DMS114 treated with DMSO at 0.1 percent for 48 hours (cell line): ENCODE data around the gene HKDC1.
"Not testable (repeated sequence)": the region's sequence is repeated elsewhere in the genome, so short reads cannot be mapped to it uniquely, and the experiment has no call there.

Experiments used
- DNase-seq: peaks from one replicate; lab custom pipeline; 2025; ENCODE audit not compliant: unreplicated experiment; lab: John Stamatoyannopoulos, UW

HKDC1 gene

DNA sequence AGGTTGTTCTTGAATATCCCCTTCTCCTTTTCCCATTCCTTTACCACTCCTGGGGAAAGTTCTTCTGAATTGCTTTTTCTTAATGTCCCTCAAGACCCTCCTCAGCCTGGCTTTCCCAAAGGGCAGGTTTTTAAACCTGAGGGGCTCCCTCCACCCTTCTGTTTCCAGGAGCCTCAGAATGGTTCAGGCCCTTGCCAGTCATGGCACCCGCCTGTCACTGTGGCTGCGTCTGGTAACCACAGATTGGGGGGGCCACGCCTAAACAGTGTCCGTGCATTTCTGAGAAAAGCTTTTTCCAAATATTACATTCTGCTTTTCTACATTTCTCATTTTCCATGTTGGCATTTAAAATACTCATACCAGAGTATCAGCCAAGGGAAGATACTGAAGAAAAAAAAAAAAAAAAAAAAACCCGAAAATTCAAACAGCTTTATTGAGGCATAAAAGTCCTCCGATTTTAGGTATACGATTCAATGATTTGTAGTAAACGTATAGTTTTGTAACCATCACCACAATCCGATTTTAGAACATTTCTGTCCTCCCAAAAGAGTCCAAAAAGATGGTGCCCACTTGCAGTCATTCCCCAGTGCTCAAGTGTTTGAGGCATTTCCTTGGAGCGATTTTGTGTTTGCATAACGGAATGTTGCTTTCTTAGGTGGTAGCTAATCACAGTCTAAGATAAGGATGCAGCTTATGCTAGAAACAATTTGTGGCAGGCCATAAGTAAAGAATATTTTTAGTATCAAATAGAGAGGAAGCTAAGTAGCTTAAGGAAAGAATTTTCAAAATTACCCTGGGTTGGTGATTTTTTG, 22.1 kb downstream of the HKDC1 start:
- no peak for DNase-seq

DNA sequence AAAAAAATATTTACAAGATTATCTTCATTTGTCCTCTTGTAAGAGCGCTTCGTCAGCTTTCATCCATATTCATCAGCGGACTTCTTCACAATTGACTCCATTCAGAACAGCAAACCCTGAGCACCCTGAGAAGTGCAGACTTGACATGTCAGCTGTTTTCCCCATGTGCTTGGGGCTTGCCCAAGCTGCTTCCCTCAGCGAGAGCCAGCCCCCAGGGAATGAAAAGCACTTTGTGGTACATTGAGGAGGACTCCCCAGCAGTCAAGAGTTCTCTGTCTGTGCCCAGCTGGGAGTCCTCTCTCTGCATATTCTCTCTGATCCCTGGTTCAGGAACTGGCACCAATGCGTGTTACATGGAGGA, 22.7 kb downstream of the HKDC1 start:
- no peak for DNase-seq

DNA sequence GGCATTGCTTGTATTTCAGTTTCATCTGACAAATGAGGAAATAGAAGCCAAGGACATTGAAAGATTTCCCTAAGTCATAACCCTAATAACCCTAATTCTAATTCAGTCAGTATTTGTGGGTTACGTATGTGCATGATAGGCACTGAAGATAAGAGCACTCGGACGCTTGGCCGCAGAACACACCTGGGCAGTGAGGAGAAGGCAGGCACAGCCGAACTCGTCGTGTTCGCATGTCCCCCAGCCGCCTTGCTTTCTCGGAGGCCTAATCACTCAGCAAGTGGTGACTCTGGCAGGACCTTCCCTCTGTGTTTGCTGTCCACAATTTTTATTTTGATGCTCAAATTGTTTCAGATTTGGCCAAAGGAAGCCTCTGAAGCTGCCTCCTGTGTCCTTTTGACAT, 23.7 kb downstream of the HKDC1 start:
- no peak for DNase-seq

DNA sequence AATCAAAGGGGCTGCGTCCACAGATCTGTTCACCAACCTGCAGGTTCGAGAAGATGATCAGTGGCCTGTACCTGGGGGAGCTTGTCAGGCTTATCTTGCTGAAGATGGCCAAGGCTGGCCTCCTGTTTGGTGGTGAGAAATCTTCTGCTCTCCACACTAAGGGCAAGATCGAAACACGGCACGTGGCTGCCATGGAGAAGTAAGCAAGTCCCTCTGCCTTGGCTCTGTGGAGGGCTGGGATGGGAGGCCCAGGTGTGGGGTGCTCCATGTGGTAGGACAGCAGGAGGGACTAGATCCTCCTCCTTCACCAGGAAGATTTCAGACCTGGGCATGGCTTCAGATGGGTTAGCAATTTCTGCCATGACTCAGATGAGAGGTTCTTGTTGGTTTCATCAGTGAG, 25.9 kb downstream of the HKDC1 start:
- DNase-seq, result no peak

DNA sequence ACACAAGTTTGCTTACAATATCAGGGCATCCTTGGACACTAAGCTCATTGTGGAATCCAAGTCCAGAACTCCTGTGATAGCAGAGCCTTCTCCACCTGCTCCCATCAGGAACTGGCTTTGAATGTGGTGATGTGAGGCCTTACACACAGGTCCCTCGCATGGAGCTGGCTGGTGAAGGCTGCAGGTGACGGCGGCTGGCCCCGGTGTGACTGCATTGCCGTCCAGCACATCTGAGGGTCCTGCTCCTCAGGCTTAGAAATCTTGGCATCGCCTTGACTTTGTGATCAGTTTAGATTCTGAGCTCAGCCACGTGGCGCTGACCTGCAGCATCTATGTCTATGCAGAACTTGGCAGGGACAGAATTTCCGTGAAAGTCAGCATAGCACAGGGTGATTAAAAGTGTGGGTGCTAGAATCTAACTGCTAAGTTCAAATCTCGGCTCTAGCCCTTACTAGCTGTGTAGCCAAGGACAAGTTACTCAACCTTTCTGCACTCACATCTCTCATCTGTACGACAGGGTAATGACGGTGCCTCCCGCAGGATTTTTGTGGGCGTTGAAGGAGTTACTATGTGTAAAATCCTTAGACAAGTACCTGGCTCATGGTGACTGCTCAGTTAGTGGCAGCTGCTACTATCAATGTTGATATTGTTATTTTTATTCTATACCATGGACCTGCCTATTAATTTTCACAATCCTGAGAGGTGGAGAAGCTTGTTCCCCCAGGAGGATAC, 26.6 kb downstream of the HKDC1 start:
- no peak for DNase-seq

DNA sequence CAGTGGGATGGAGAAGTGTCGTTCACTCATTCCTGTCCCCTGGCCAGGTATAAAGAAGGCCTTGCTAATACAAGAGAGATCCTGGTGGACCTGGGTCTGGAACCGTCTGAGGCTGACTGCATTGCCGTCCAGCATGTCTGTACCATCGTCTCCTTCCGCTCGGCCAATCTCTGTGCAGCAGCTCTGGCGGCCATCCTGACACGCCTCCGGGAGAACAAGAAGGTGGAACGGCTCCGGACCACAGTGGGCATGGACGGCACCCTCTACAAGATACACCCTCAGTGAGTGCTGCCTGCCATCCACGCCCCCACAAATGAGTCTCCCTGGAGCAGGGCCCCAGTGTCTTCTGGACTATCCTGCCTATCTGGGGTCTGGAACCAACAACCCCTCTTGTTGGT, 27.2 kb downstream of the HKDC1 start:
- no peak for DNase-seq

DNA sequence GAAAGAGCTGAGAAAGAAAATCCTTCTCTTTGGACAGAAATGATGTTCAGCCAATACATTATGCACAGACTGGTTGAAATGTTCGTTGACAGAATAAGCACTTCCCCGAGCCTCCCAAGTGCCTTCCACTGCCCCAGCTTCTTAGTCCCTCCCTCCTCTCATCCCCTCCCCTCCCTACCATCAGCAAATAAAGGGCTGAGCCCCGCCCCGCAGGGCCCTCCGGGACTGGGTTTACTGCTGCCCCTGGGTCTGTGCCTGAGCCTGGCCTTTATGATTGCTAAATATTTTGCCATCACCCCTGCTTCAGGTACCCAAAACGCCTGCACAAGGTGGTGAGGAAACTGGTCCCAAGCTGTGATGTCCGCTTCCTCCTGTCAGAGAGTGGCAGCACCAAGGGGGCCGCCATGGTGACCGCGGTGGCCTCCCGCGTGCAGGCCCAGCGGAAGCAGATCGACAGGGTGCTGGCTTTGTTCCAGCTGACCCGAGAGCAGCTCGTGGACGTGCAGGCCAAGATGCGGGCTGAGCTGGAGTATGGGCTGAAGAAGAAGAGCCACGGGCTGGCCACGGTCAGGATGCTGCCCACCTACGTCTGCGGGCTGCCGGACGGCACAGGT, 28.1 kb downstream of the HKDC1 start:
- no peak for DNase-seq

DNA sequence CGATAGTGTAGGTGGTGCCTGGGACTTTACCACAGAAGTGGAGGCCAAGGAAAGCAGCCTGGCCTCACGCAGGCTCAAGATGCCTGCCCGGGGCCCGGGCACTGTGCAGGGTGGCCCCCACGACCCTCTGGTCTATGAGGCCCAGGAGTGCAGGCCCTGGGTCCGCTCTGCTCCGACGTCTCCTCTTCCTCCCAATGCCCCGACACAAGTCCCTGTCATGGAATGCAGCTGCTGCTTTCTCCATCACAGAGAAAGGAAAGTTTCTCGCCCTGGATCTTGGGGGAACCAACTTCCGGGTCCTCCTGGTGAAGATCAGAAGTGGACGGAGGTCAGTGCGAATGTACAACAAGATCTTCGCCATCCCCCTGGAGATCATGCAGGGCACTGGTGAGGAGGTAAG, 29.9 kb downstream of the HKDC1 start:
- no peak for DNase-seq

DNA sequence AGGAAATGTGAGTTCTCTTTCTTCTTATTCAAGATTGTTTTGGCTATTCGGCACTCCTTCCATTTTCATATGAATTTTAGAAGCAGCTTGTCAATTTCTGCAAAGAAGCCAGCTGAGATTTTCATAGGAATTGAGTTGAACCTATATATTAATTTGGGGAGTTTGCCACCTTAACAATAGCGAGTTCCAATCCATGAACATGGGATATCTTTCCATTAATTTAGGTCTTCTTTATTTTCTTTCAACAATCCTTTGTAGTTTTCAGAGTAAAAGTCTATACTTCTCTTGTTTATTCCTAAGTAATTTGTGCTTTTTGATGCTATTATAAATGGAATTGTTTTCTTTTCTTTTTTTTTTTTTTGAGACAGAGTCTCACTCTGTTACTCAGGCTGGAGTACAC, 31.3 kb downstream of the HKDC1 start:
- DNase-seq, result not testable (repeated sequence)

DNA sequence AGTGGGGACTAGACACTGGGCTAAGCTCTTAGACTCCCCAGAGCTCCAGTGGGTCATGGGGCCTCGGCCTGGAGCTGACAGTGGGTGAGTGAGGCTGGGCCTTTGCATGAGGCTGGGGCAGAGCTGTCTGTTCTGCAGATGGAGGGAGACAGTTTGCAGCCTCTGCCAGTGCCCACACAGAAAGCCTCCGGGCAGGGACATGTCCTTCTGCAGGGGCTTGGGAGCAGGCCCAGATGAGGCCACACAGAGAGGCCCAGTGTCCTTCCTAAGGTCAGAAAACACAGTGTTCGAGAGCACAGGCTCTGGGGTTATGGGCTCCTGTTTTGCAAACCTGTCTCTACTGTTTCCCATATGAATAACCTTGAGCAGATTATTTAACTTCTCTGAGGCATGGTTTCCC, 33.0 kb downstream of the HKDC1 start:
- no peak for DNase-seq

DNA sequence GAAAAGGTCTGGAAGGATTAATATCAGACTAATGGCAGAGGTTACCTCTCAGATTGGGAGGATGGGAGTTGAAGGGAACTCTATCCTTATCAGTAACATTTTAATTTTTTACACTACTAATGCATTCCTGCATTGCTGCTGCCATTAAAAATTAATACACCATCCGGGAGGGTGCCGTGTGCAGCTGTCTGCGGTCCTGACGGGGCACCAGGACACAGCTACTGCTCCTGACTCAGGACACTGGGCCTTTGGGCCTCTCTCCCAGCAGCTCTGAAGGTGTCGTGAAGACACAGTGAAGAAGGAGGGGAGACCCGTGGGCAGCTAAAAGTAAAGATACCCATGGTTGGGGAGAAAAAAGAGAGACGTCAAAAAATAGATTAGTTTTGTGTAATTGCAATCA, 34.7 kb downstream of the HKDC1 start:
- DNase-seq, result no peak

DNA sequence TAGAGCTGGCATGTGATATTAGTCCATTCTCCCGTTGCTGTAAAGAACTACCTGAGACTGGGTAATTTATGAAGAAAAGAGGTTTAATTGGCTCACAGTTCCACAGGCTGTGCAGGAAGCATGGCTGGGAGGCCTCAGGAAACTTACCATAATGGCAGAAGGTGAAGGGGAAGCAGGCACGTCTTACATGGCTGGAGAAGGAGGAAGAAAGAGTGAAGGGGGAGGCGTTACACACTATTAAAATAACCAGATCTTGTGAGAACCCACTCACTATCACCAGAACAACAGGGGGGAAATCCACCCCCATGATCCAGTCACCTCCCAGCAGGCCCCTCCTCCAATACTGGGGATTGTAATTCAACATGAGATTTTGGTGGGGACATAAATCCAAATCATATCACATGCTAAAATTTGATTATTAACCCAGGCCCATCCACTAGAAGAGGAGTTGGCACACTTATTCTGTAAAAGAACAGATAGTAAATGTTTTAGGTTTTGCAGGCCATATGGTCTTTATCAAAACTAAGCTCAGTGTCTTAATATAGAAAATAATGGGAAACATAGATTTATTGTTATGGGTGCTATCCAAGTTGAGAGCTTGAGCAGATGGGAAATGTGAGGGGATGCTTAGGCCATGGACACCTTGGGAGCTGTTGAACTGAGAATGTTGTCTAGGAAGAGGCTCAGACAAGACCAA, 39.6 kb downstream of the HKDC1 start:
- DNase-seq, result no peak

DNA sequence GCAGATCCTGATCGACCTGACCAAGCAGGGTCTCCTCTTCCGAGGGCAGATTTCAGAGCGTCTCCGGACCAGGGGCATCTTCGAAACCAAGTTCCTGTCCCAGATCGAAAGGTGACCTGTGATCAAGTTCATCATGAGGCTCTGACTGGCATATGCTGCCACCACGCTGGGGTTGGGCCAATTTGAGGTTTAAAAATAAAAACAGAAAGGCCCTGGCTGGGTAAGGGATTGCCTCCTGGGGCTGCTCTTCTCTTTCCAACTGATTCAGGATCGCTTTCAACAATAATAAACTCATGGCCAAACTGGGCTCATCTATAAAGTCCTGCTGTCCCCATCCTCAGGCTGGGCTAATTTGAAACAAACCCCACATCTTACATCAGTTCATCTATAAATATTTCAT, 41.1 kb downstream of the HKDC1 start:
- no peak for DNase-seq

DNA sequence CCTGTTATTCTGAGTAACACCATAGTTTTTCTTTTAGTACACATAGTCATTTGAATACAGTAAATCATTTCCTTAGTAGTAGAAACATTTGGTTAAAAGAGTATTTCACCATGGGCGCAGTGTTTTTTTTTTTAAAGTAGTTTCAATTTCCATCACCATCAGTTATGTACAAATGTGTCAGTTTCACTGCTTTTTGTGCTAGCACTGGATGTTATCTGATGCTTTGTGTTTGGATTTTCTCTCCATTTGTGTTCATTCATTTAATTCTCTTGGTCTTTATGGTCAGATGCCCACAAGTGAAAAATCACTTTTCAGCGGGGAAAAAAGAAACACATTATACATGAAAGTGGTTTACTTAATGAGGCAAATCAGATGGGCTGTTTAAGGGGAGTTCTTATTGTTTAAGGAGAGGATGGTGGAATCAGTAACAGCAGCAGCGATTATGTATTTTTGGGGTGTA, 42.2 kb downstream of the HKDC1 start:
- DNase-seq, result no peak

DNA sequence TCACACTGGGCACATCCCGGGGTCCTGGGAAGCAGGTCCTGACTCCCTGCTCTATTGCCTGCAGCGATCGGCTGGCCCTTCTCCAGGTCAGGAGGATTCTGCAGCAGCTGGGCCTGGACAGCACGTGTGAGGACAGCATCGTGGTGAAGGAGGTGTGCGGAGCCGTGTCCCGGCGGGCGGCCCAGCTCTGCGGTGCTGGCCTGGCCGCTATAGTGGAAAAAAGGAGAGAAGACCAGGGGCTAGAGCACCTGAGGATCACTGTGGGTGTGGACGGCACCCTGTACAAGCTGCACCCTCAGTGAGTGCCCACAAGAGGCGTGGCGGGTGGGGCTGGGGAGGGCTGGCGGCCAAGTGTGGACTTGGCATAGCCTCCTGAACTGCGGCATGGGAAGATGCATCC, 45.4 kb downstream of the HKDC1 start:
- DNase-seq, result no peak

DNA sequence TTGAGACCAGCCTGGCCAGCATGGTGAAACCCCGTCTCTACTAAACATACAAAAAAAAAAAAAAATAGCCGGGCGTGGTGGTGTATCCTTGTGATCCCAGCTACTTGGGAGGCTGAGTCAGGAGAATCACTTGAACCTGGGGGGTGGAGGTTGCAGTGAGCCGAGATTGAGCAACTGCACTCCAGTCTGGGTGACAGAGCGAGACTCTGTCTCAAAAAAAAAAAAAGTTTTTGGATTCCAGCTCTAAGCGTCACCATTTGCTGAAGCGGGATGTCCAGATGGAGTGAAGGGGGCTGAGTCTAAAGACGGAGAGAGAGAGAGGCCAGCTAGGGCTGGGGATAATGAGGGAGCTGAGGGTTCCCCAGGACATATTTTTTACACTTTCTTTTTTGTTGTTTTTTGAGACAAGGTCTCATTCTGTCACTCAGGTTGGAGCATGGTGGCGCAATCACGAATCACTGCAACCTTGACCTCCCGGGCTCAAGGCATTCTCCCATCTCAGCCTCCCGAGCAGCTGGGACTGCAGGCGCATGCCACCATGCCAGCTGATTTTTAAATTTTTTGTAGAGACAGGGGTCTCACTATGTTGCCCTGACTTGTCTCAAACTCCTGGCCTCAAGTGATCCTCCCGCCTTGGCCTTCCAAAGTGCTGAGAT, 48.8 kb downstream of the HKDC1 start:
- no peak for DNase-seq

DNA sequence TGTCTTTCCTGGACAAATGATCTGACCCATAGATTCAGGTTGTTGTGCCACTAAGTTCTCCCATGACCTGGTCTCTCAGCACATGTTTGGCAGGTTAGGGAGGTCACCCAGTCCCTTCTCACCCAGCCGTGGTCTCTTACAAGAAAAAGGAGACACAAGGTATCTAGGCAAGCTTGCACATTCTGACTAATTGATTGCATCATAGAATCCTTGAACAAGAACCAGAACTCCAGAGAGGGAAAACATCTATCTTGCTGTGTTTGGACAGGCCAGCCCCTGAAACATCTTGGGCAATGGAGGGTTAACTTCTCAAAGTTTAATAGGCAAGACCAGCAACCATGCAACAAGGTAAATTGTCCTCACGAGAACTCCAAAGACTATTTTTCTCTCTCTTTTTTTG, 49.6 kb downstream of the HKDC1 start:
- DNase-seq, result no peak

DNA sequence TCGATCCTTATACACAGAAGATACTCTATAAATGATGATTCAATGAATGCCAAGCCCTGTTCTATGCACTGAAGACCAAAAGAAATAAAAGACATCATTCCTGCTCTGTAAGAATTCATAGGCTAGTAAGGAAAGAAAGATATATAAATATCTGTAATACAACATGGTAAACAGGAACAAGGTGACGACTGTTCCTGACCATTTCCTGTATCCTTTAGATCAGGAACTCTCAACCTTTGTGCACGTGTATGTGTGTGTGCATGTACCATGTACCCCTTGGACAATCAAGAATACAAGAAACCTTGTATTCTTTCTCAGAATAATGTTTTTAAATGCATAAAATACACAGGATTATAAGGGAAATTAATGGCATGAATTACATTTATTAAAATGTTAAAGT, 50.9 kb downstream of the HKDC1 start:
- DNase-seq, result no peak

DNA sequence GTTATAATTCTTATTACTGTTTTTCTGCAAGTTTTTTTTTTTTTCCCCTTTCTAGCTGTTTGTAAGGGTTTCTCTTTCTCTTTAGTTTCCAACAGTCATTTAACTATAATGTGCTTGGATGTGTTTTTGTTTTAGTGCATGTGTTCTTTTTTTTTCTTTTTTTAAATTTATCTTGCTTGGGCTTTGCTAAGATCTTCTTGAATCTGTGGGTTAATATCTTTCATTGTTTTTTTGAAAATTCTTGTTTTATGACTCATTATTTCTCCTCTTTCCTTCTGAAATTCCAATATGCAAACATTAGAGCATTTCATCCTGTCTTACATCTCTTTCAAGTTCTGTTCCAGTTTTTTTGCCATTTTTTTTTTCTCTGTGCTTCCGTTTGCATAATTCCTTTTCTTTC, 52.5 kb downstream of the HKDC1 start:
- DNase-seq, result no peak

DNA sequence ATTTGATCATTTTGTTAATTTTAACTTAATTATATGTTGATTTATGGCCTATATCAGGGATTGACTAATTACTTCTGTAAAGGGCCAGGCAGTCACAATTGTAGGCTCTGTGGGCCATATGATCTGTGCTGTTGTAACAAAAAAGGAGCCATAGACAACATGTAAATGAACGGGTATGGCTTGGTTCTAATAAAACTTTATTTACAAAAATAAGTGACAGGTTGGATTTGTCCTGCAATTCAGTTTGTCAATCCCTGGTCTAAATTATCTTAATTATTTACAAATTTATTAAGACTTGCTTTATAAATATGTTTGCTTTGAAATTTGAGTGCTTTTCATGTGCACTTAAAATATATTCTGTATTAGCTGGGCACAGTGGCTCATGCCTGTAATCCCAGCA, 55.3 kb downstream of the HKDC1 start:
- no peak for DNase-seq

DNA sequence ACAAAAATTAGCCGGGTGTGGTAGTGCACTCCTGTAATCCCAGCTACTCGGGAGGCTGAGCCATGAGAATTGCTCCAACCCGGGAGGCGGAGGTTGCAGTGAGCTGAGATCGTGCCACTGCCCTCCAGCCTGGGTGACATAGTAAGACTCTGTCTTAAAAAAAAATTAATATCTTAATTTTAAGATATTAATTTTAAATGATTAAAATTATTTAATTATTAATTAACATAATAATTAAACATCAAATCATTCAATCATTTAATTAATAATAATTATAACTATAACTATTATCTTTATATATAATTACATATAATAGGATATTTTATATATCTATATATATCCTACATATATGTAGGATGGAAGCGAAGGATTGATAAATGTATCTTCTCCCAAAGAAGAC, 56.4 kb downstream of the HKDC1 start:
- no peak for DNase-seq
